GM12878 (cell line): ENCODE results near the gene PRDM16. TPM values are rescaled to one million over a fixed set of nuclear protein-coding genes. Genes with fewer than 3 reads are reported as not detected.

ENCODE experiments used
- ATAC-seq: fragments of 200-7000 bp; cut with Tn5 transposase; 3 replicates; pipeline ENCODE4 v1.9.1; 2020; ENCODE audit warnings: mild to moderate bottlenecking, moderate library complexity
- BruUV-seq: library from RNA; stranded (reverse); fragments of 400-500 nt; replicated peaks from 2 replicates; lab custom pipeline; 2021; lab: Mats Ljungman, UMichigan
- CTCF ChIA-PET: fragments of 300-600 bp; sonication (Branson Sonifier 250); formaldehyde crosslinking; extraction: SDS; loops from one replicate; lab custom pipeline; 2021; ENCODE audit warnings: inconsistent platforms; lab: Yijun Ruan, JAX
- POLR2A ChIA-PET: fragments of 350-600 bp; formaldehyde crosslinking; extraction: SDS; loops from one replicate; lab custom pipeline; 2021; ENCODE audit warnings: inconsistent platforms; lab: Charles Lee
- RAD21 ChIA-PET: fragments of 300-600 bp; sonication (Branson Sonifier 250); formaldehyde crosslinking; loops from one replicate; lab custom pipeline; 2023; ENCODE audit warnings: antibody characterized with exemption; ENCODE audit not compliant: unreplicated experiment; lab: Charles Lee
- SMC1A ChIA-PET: fragments of 300-600 bp; sonication (Branson Sonifier 250); formaldehyde crosslinking; loops from one replicate; lab custom pipeline; 2023; ENCODE audit not compliant: unreplicated experiment, uncharacterized antibody; lab: Charles Lee
- DNase-seq: peaks from one replicate; pipeline ENCODE4 v3.0.0-alpha.2; 2011; ENCODE audit warnings: low read depth, low spot score
- FAIRE-seq: peaks from 3 replicates; lab custom pipeline; 2011; peaks lifted over from hg19 to GRCh38; lab: Jason Lieb, UNC
- H2AFZ ChIP-seq: 2 replicates; pipeline ENCODE4 v1.6.0; 2011; ENCODE audit warnings: low read depth, low read length, control low read depth; ENCODE audit not compliant: control insufficient read depth
- H3K27ac ChIP-seq: 2 replicates; pipeline ENCODE4 v1.5.1; 2011; ENCODE audit warnings: control low read depth; ENCODE audit not compliant: control insufficient read depth, insufficient read depth
- H3K27me3 ChIP-seq, 2 experiments: replicated peaks in 1 of 2; 2 replicates each; pipeline versions ENCODE4 v1.6.0 to v1.6.1; 2011; ENCODE audit warnings: low read length in 1 of 2; ENCODE audit not compliant: control insufficient read depth in 2 of 2, insufficient read depth in 2 of 2
- H3K36me3 ChIP-seq, 2 experiments: 2 replicates each; pipeline ENCODE4 v1.5.1; 2011; ENCODE audit warnings: low read length in 1 of 2; ENCODE audit not compliant: control insufficient read depth in 2 of 2, insufficient read depth in 2 of 2
- H3K4me1 ChIP-seq: 2 replicates; pipeline ENCODE4 v1.6.1; 2011; ENCODE audit warnings: mild to moderate bottlenecking, low read length, moderate library complexity, mixed read lengths; ENCODE audit not compliant: control insufficient read depth, insufficient read depth
- H3K4me2 ChIP-seq: 2 replicates; pipeline ENCODE4 v1.6.0; 2011; ENCODE audit warnings: control low read depth; ENCODE audit not compliant: control insufficient read depth, insufficient read depth
- H3K4me3 ChIP-seq: fragments of 200-600 bp; sonication (generic); 2 replicates; pipeline ENCODE4 v1.5.1; 2016
- H3K79me2 ChIP-seq: 2 replicates; pipeline ENCODE4 v1.6.0; 2011; ENCODE audit warnings: low read length; ENCODE audit not compliant: control insufficient read depth, insufficient read depth
- H3K9ac ChIP-seq: 2 replicates; pipeline ENCODE4 v1.8.0; 2011; ENCODE audit warnings: low read length, control low read depth, mixed read lengths; ENCODE audit not compliant: control insufficient read depth, insufficient read depth
- H3K9me3 ChIP-seq: replicated peaks from 3 replicates; pipeline ENCODE4 v1.5.1; 2011; ENCODE audit warnings: mild to moderate bottlenecking, low read length; ENCODE audit not compliant: control insufficient read depth, insufficient read depth
- H4K20me1 ChIP-seq: 2 replicates; pipeline ENCODE4 v1.6.0; 2011; ENCODE audit not compliant: control insufficient read depth, insufficient read depth
- BCL11A ChIP-seq: IDR thresholded peaks from 2 replicates; pipeline ENCODE4 v1.6.1; 2011; ENCODE audit warnings: low read depth, low read length
- FOXM1 ChIP-seq: IDR thresholded peaks from 2 replicates; pipeline ENCODE4 v1.6.1; 2012; ENCODE audit warnings: low read depth, mild to moderate bottlenecking, inconsistent platforms, low read length, moderate library complexity
- IRF3 ChIP-seq: fragments of 450-650 bp; IDR thresholded peaks from 2 replicates; pipeline ENCODE4 v1.6.1; 2014; ENCODE audit warnings: mild to moderate bottlenecking
- STAT1 ChIP-seq: fragments of 450-650 bp; conservative IDR thresholded peaks from 2 replicates; pipeline ENCODE4 v1.6.1; 2014; ENCODE audit warnings: antibody characterized with exemption, mild to moderate bottlenecking
- TCF3 ChIP-seq: IDR thresholded peaks from 2 replicates; pipeline ENCODE4 v1.6.1; 2012; ENCODE audit warnings: low read depth, mild to moderate bottlenecking, low read length, borderline replicate concordance; ENCODE audit not compliant: insufficient read depth
- ZNF687 ChIP-seq: fragments of 450-650 bp; IDR thresholded peaks from 2 replicates; pipeline ENCODE4 v1.6.1; 2017; ENCODE audit warnings: mild to moderate bottlenecking, moderate library complexity
- WGBS: methylation state at CpG from one replicate; pipeline ENCODE4 v1.1.6; 2016; ENCODE audit warnings: low lambda C conversion rate; ENCODE audit not compliant: insufficient replicate concordance, insufficient coverage; ENCODE audit errors: missing lambda C conversion rate; 5-methylcytosine and 5-hydroxymethylcytosine counted together
- in situ Hi-C: fragments of 300-500 bp; cut with MboI; formaldehyde crosslinking; loops from 9 replicates; pipeline ENCODE4 v1.14.3; 2018; ENCODE audit warnings: mixed read lengths
- intact Hi-C: fragments of 100-400 bp; cut with micrococcal nuclease; formaldehyde crosslinking; loops from one replicate; pipeline ENCODE4 v1.14.2; 2022; ENCODE audit not compliant: unreplicated experiment
- polyA plus RNA-seq, 11 experiments: library from polyadenylated mRNA; depleted of rRNA in 4 of 11; unstranded in 6 of 11; stranded (reverse) in 5 of 11; fragments of >200 nt; fragmentation: Nextera tagmentation in 4 of 11; fragmentation: Illumina TruSeq in 1 of 11; extraction: Ambion mirVana in 4 of 11; extraction: Trizol in 1 of 11; gene quantifications; 1 replicate in 1 of 11; 2 replicates in 10 of 11; pipeline versions ENCODE4 v1.2.1 to v1.2.3, GENCODE V29; 2011 to 2016; ENCODE audit warnings: inconsistent platforms in 2 of 11, missing spikeins in 2 of 11, low read depth in 1 of 11
- total RNA-seq, 4 experiments: library from RNA; depleted of rRNA in 3 of 4; stranded (reverse); fragments of >200 nt in 3 of 4; fragmentation: Illumina TruSeq in 1 of 4; extraction: Trizol in 1 of 4; gene quantifications; 2 replicates each; pipeline versions ENCODE4 v1.2.1 to v1.2.3, GENCODE V29; 2013 to 2021

Gene PRDM16
- total and polyA plus RNA-seq, 10 of the 15 experiments (the other 5 are each of a cell fraction or from before 2014, with no cell fraction given): 0.03 TPM; not detected in 9

- no peak for FAIRE-seq
- RAD21 ChIA-PET: no interaction called here
These were observed 306.2 kb downstream of the PRDM16 start for GRCh38 chr1:3375245-3375644.

GRCh38 chr1:3377166-3377565 is 308.2 kb downstream of the PRDM16 start:
- ChIA-PET SMC1A (no interaction called here), RAD21 (no interaction called here), CTCF (no interaction called here), POLR2A (no interaction called here)
- Histone ChIP-seq H3K4me2 (no peak overlapping the region), H3K9ac (no peak overlapping the region), H4K20me1 (no peaks in the 10 kb centered on the region), H3K36me3 (no peaks in the 10 kb centered on the region), H2AFZ (no peak overlapping the region), H3K9me3 (no peaks in the 10 kb centered on the region), H3K79me2 (no peaks in the 10 kb centered on the region), H3K4me3 (no peak overlapping the region), H3K27me3 (no peaks in the 10 kb centered on the region), H3K27ac (no peak overlapping the region), H3K4me1 (no peaks in the 10 kb centered on the region)
- no peak for FAIRE-seq
- TF ChIP-seq FOXM1 (no peak), ZNF687 (no peak)
- BruUV-seq: no TSS peak
- DNase-seq: no peak
- ATAC-seq: no peak
- 26% methylated on average over 12 of the region's 12 CpGs for WGBS
- in situ Hi-C loops (loop anchor here (10.0 kb wide), 1 partner anchor 58 kb away; no protein-coding TSS in a partner anchor), intact Hi-C loops (no loop called here)

More at GRCh38 chr1:3375245-3375644, 306.2 kb downstream of the PRDM16 start:
- POLR2A ChIA-PET: no interaction called here
- CTCF ChIA-PET: no interaction called here
- Histone ChIP-seq H3K4me1 (no peaks in the 10 kb centered on the region), H3K27ac (no peak overlapping the region), H3K4me2 (no peak overlapping the region), H4K20me1 (no peaks in the 10 kb centered on the region), H3K79me2 (no peaks in the 10 kb centered on the region), H3K9me3 (no peaks in the 10 kb centered on the region), H3K36me3 (no peaks in the 10 kb centered on the region), H2AFZ (no peak overlapping the region), H3K27me3 (no peaks in the 10 kb centered on the region), H3K4me3 (no peak overlapping the region), H3K9ac (no peak overlapping the region)
- intact Hi-C loops (no loop called here), in situ Hi-C loops (loop anchor here (10.0 kb wide), 1 partner anchor 60 kb away; no protein-coding TSS in a partner anchor)
- no peak for ATAC-seq
- SMC1A ChIA-PET: no interaction called here
- WGBS: 15% methylated on average over 11 of the region's 11 CpGs
- TF ChIP-seq BCL11A (no peak), TCF3 (no peak), STAT1 (no peak), IRF3 (no peak)
- DNase-seq: no peak
- BruUV-seq: no TSS peak
